ENCODE measurements around the gene CELF2.
A peak's percentile ranks its signal among the peaks of the same experiment; 100 is the strongest.
"Not testable (repeated sequence)": the region's sequence is repeated elsewhere in the genome, so short reads cannot be mapped to it uniquely, and the experiment has no call there.

CELF2 gene

GRCh38 chr10:11017570-11018431 is at the start of gene CELF2:
CELF2 (plus strand) TSS chr10:11017872; CDS start chr10:11018090, 218 bp downstream.
- DNase-seq: peak; percentile 46

DNA sequence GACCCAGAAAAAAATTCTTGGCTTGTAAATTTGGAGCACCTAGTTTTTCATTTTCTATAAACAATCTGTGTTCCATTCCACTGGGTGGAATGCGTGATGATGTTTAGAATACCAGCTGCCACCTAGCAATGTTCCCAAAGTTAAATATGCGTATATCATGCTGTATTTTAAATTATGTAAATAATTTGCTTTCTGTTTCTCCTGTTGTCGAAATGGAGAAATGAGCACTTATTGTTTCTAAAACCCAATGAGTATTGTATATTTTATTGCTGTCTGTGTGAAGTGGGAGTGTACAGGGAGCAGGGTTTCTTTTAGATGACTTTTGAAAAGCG is 49.4 kb upstream of the CELF2 start:
- DNase-seq: no peak

DNA sequence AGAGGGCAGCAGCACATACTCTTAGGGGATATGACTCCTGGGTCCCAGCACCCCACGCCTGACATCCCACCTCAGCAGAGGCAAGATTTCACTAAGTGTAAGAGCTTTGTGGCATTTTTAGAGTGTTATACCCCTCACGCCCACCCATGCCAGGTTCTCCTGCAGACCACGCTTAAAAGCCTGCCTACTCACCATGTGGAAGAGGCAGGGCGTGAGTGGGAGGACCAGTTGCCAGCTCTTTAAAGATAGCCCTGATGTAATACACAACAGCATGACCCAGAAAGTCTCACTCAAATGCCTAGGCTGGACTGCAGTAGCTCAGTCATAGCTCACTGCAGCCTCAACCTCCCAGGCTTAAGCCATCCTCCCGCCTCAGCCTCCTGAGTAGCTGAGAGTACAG is 44.4 kb upstream of the CELF2 start:
- no peak for DNase-seq

GRCh38 chr10:10975647-10976046 is 42.0 kb upstream of the CELF2 start:
- DNase-seq: no peak

DNA sequence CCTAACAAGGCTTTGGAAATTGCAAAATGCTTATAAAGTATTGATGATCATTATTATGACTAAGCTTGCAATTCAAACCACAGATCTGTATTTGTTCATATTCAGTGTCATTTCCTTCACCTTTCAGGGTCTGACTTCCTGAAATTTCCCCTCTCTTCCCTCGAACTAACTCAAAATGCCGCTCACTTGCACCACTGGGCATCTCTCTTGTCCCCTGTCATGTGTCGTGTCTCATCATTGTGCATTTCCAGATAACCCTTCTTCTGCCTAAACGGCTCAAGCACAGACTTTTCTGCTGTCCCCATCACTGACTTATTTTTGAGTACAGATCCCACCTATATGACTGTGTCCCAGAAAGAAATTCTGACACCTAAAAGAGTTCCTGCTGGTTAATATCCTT is 41.0 kb upstream of the CELF2 start:
- DNase-seq: no peak

DNA sequence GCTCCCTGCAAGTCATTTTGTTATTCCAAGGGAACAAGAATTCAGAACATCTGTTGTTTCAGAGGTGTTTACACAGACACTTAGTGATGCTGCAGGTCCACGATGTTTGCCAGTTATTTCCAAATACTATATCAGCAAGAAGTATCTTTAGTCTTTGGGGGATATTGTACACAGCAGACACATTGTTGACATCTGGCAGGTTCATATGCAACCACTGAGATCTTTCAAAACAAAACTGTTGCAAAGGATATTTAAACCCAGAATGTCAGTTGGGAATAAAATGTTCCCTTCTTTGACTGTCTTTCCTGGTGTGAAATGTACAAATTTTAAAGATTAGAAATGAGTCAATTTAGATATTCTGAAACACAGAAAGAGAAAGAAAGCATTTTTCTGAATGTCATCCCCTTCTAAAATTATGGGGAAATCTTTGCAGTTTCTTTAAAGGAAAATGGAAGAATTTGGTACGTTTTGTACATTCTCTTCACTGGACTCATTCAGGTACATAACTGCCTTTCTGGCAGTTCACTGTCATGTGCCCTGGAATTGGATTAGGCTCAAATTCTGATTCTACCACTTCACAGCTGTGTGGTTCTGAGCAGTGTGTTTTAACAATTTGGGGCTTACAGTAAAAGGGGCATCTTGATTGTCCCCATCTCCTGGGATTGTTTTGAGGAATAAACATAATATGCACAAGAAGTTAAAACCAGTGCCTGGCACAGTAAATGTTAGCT is 40.3 kb upstream of the CELF2 start:
- DNase-seq: no peak

DNA sequence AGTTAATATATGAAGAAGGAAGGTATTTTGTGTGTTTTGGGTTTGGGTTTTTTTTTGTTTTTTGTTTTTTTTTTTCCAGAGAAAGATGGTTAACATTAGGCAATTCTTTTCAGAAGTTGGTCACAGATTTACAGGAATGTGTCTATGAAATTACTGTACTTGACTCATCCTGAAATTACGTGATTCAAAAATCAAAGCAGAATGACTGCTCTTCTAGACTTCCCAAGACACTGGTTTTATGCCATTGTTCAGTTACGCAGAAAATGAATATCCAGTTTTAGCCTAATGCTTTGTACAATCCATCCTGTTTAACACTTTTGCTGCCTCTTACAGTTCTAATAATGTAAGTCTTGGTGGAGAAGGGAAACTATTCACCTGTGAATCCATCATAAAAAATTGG is 39.7 kb upstream of the CELF2 start:
- DNase-seq: no peak

GRCh38 chr10:10985361-10985760 is 32.3 kb upstream of the CELF2 start:
- no peak for DNase-seq

DNA sequence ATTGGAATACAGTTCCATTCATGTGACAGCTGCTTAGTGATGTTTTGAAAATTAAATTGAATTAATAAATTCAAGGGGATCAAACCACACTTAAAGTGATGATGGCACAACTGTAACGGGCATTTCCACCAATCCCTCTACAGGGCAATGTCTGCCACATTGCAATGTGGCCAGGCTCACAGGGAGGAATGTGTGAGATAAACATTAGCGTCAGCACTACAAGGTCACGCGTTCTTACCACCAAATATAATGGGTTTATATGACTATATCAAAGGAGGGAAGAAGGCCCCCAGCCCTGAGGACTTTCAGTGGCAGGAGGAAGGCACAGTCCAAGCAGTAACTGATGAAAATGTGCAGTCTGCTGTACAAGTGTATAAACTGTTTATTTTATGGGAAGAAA is 31.1 kb upstream of the CELF2 start:
- no peak for DNase-seq

GRCh38 chr10:10987111-10987510 is 30.6 kb upstream of the CELF2 start:
- DNase-seq: no peak

GRCh38 chr10:10989669-10990068 is 28.0 kb upstream of the CELF2 start:
- DNase-seq: no peak

DNA sequence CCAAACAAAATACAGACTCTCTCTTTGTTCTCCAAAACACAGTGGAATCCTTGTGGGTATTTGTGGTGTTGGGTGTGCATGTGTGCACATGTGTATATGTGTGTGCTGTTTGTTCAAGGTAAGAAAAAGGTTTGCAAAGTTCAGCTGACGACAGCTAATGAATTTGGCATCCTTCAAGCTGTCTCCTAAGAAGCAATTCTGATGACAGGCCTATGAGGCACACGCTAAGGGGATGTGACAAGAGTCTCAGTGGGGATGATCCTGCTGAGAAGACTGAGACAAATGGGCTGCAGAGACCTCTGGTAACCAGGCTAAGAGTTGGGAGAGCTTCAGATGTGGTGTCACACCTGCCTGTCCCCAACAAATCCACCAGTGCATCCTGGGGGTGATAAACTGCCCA is 26.5 kb upstream of the CELF2 start:
- DNase-seq: no peak

DNA sequence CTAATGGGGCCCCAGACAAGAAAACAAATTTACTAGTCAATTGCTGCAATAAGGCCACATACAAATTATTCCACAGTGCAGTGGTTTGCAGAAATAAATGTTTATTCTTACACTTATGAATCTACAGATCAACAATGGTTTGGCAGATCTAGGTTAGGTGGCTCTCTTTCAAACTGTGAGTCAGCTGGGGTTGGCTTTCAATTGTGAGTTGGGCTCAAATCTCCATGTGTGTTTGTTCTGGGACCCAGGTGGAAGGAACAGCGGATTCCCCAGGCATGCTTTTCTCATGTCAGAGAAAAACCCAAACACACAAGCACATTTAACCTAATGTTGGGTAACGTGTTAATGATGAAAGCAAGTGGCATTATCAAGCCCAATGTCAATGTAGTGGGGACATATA is 25.6 kb upstream of the CELF2 start:
- DNase-seq: no peak

DNA sequence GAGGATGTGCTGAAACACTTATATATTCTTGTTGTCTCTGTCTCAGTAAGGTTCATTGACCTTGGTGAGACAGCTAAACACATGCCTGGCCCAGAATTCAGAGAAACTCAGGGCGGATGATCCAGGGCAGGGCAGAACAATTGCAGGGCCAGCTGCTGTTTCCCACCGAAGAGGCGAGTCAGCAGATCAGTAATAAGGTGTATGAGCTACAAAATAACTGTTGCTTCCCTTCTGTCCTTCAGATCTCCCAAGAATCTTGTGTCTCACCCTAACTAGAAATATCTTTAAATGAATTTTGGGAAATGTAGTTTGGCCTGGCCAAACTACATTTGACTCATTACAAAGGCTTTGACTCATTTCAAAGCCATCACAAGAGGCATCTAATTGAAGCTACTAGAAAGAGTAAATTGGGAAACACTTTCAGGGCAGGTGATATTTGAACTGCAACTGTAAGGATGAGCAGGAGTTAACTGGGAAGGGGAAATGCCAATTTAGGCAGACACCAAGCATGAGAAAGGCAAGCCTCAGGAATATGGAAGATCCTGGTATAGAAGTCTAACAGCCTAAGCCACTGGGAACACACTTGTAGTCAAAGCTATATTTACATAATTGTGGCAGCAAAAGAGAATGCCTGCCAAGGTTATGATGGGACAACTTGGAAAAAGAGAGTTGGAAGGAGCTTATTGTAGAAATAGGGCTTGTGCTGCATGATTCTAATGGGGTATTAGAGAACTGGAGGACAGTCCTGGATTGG is 24.5 kb upstream of the CELF2 start:
- no peak for DNase-seq

DNA sequence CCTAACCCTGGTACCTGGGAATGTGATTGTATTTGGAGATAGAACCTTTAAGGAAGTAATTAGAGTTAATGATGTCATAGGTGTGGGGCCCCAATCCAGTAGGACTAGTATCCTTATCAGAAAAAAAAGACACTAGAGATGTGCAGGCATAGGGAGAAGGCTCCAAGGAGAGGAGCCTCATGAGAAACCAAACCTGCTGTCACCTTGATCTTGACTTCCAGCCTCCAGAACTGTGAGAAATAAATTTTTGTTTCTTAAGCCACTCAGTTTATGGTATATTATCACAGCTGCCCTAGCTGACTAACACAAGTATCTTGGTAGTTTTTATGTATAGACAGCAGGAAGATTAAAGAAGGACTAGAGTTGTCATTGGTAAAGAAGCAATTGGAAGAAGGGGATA is 23.9 kb upstream of the CELF2 start:
- DNase-seq: no peak

DNA sequence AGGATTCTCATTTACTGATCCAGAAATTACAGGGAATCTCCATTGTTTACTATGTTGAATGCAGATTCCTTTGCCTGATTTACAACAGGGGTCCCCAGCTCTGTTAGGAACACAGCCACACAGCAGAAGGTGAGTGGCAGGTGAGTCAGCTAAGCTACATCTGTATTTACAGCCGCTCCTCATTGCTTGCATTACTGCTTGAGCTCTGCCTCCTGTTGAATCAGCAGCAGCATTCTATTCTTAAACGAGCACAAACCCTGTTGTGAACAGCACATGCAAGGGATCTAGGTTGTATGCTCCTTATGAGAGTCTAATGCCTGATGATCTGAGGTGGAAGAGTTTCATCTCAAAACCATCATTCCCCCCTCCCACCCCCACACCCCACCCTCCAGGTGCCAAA is 23.3 kb upstream of the CELF2 start:
- DNase-seq: no peak

GRCh38 chr10:10995120-10995519 is 22.6 kb upstream of the CELF2 start:
- no peak for DNase-seq

DNA sequence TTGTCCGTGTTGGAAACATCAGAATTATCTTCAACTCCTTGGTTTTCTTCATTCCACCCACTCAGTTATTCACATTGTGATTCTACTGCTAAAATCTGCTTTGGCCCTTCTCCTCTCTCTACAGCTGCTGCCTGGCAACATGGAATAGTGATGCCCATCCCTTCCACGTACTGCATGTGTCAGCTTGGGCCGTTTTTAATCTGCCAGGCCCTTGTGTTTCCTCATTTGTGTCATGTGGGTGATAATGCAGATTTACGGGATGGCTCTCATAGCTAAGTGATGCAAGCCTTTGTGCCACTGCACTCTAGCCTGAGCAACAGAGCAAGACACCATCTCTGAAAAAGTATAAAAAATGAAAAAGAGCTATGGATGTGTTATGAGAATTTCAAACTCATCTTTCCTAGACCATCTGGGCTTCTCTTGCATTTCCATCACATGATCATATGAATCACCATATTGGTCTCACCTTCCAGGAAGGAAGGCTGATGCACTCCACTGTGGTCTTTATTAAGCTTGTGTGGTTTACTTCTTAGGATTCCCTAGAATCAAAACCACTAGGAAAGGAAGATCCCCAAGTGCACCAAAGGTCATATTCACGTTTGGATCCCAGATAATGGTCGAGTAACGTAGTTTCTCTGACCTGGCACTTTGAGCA is 20.6 kb upstream of the CELF2 start:
- DNase-seq: no peak

GRCh38 chr10:10999501-10999900 is 18.2 kb upstream of the CELF2 start:
- not testable (repeated sequence) for DNase-seq

DNA sequence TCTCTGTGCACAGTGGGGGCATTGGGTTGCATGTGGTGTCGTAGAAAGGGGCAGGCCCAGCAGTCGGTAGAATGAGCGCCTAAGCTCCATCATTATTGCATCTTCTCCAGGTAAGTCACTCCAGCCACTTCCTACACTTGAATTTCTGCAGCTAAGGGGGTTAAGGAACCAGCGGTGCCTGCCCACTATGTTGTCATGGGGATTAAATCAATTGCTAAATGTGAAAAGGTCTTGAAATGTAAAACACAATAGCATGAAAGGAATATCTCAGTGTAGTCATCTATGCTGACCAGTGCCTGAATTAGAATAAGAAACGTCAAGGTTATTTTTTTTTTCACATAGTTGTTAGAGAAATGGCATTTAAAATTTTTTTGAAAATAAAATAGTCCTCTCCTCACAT is 15.2 kb upstream of the CELF2 start:
- no peak for DNase-seq

DNA sequence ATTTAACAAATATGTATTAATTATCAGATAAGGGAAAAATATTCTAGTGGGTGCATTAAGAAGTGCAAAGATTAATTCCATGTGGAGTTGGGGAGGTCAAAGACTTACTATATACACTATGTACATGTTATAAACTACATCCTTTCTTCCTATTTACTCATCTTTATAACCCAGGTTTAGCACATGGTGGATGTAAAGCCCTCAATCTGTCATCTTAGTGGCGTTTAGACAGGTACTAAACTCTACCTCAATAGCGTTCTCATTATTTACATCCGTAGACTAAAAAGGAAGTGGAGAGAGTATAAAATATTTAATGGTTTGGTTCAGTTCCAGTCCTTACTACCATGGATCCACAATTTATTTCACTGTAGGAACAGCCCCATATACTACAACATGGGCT is 14.8 kb upstream of the CELF2 start:
- no peak for DNase-seq

GRCh38 chr10:11003679-11004078 is 14.0 kb upstream of the CELF2 start:
- no peak for DNase-seq
